GM19397 (cell line): ENCODE measurements around the gene GOLPH3.
"Not testable (repeated sequence)": the region's sequence is repeated elsewhere in the genome, so short reads cannot be mapped to it uniquely, and the experiment has no call there.

ENCODE experiments used
- ATAC-seq: cut with Tn5 transposase; IDR thresholded peaks from one replicate; pipeline ENCODE4 v1.9.1; 2021; ENCODE audit warnings: mild to moderate bottlenecking, moderate library complexity; ENCODE audit not compliant: unreplicated experiment

GOLPH3 gene

DNA sequence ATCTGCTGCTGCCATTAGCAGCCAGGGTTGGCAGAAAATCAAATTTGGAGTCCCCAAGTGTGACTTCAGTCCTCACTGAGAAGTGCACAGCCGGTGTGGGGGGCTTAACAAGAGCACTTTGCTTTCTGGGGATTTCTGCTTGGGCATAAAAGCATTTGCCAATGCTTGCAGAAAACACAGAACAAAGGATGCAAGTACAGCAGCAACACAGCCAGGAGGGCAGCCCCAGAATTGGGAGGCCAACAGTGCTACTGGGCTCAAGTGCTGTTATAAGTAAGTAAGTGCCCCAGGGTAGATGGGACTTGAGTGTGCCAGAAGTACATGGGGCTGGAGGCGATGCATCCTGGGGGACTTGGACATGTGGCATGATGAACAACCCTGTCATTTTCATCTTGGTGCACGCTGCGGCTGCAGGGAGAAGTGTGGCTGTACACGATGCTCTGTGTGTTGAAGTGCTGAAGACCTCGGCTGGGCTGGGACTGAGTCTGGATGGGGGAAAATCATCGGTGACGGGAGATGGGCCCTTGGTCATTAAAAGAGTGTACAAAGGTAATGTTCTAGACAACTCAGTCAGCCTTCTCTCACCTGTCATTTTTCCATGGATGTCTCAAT lies 73.3 kb downstream of the GOLPH3 start:
- ATAC-seq, result no peak

DNA sequence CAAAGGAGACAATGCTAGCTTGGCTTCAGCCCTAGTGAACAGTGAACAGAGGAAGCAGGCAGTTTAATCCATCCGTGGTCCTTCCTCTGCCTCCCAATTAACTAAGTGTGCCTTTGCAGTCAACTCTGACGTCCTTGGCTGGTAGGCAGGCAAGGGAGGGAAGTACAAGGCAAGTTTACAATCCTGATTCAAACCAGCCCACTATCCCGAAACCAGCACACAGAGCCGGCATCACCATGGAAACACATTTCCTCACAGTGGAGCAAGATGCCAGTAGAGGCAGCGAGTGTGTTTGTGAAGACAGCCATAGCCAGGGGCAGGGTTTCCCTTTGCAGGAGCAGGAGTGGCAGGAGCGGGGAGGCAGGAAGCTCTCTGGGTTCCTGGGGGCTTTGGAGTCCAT lies 73.9 kb downstream of the GOLPH3 start:
- ATAC-seq, result no peak

DNA sequence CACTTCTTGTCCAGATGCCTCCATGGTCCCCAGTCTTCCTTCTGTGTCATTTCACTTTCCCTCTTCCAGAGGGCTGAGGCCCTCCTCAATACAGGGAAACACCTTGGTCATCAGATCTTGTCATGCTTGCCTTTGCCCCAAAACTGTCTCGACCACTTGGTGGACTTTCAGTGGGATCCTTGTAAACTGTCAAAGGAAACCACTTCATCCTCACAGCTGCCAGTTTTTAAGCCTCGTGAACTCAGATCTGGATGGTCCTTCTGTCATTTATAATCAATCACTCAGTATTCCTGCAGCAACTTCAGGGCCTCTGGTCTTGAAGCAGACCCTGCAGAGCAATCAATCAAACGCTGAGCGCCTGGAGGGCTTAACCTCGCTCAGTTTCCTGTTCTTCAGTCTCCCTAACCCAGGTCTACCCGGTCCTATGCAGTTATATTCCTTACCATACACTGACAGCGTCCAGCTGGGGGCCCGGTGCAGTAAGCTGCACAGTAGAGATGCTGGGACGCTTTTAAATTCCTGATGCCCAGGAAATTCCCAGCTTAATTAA lies 74.6 kb downstream of the GOLPH3 start:
- ATAC-seq, result no peak

- no peak for ATAC-seq
Measured at GRCh38 chr5:32098890-32099310, 75.2 kb downstream of the GOLPH3 start.

DNA sequence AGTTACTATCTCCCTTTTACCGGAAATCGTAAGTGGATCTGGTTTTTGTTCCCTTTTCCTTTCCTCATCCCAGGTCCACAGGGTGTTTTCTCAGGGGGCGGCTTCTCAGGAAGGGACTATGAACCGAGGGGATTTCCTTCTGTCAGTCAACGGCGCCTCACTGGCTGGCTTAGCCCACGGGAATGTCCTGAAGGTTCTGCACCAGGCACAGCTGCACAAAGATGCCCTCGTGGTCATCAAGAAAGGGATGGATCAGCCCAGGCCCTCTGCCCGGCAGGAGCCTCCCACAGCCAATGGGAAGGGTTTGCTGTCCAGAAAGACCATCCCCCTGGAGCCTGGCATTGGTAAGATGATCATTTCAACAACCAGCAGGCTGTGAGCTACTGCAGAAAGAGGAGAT lies 75.8 kb downstream of the GOLPH3 start:
- ATAC-seq, result no peak

DNA sequence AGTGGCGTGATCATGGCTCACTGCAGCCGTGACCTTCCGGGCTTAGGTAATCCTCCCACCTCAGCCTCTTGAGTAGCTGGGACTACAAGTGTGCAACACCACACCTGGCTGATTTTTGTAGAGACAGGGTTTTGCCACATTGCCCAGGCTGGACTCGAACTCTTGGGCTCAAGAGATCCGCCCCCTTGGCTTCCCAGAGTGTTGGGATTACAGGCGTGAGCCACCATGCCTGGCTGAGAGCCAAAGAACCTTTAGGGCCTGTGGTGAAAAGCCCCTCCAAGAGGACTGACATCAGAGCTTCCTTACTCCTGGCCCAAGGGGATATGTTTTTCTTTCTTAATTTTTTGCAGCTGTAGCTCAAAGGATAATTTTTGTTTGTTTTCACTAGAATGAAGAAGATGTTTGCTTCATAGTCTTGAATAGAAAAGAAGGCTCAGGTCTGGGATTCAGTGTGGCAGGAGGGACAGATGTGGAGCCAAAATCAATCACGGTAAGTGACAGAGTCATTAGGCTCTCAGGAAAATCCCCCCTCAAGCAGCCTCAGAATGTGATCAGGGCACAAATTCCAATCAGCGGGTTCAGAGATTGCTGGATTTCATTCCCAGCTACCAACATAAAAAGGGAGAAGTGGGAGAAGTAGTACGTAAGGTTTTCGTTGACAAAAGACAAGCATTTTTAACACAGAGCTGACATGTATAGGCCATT lies 77.1 kb downstream of the GOLPH3 start:
- ATAC-seq, result no peak

DNA sequence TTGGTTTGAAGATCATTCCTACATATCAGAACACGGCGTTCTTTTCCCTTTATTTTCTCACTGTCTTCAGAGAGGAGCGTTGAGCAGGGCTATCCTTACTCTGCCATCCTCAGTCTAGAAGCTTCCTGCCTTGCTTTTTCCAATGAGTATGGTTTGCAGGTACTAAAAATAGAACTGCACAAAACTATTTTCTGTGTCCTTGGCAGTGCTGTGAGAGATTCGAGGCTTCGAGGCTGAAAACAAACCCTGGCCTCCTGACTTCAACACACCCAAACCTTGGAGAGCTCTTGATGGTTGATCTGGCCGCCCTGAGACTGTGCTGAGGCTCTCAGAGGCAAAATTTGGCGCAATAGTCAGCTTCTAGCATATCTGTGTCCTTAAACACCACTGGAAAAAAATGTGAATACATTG lies 78.9 kb downstream of the GOLPH3 start:
- ATAC-seq, result no peak

- ATAC-seq, result no peak
Measured at GRCh38 chr5:32094691-32095090, 79.4 kb downstream of the GOLPH3 start.

DNA sequence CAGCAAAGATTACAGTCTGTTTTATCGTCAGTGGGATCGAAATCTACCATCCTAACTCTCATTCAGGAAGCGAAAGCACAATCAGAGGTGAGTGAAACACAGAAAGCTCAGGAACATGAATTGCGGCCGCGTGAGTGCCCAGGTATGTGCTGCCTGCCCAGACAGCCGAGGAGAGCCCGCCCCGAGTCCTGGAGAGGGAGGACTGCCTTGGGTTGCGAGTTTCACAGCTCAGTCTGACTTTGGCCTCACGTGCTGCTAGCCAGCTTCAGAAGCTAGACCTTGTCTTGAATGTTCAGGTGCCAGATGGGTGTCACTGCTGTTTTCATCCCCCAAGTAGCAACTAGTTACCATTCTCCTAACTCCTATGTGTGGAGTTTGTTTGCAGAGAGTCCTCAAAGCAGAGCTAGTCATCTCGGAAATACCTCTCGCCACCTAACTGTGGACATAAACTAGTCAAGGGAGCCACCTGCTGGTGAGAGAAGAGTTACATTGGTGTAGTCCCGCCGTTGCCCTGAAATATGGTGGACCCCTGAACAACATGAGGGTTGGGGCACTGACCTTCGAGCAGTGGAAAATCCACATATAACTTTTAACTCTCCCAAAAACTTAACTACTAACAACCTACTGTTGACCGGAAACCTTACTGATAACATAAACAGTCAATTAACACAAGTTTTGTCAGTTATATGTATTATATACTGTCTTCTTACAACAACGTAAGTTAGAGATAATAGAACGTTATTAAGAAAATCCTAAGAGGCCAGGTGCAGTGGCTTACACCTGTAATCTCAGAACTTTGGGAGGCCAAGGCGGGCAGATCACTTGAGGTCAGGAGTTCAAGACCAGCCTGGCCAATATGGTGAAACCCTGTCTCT lies 80.9 kb downstream of the GOLPH3 start:
- peak; percentile 89 for ATAC-seq

GRCh38 chr5:32090755-32091128 lies 83.4 kb downstream of the GOLPH3 start:
- no peak for ATAC-seq

DNA sequence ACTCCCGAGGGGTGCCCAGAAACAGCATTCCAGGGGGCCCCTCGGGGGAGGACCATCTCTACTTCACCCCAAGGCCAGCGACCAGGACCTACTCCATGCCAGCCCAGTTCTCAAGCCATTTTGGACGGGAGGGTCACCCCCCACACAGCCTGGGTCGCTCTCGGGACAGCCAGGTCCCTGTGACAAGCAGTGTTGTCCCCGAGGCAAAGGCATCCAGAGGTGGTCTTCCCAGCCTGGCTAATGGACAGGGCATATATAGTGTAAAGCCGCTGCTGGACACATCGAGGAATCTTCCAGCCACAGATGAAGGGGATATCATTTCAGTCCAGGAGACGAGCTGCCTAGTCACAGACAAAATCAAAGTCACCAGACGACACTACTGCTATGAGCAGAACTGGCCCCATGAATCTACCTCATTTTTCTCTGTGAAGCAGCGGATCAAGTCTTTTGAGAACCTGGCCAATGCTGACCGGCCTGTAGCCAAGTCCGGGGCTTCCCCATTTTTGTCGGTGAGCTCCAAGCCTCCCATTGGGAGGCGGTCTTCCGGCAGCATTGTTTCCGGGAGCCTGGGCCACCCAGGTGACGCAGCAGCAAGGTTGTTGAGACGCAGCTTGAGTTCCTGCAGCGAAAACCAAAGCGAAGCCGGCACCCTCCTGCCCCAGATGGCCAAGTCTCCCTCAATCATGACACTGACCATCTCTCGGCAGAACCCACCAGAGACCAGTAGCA lies 83.9 kb downstream of the GOLPH3 start:
- ATAC-seq, result no peak

- ATAC-seq, result no peak
Measured at GRCh38 chr5:32089146-32090000, 84.7 kb downstream of the GOLPH3 start.

DNA sequence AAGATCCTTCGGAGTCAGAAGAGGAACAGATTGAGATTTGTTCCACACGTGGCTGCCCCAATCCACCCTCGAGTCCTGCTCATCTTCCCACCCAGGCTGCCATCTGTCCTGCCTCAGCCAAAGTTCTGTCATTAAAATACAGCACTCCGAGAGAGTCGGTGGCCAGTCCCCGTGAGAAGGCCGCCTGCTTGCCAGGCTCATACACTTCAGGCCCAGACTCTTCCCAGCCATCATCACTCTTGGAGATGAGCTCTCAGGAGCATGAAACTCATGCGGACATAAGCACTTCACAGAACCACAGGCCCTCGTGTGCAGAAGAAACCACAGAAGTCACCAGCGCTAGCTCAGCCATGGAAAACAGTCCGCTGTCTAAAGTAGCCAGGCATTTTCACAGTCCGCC lies 85.9 kb downstream of the GOLPH3 start:
- no peak for ATAC-seq

- no peak for ATAC-seq
Measured at GRCh38 chr5:32087086-32088082, 86.7 kb downstream of the GOLPH3 start.

- no peak for ATAC-seq
Measured at GRCh38 chr5:32083981-32084430, 90.1 kb downstream of the GOLPH3 start.

- ATAC-seq, result no peak
Measured at GRCh38 chr5:32082701-32083100, 91.4 kb downstream of the GOLPH3 start.

- not testable (repeated sequence) for ATAC-seq
Measured at GRCh38 chr5:32080565-32080964, 93.6 kb downstream of the GOLPH3 start.

DNA sequence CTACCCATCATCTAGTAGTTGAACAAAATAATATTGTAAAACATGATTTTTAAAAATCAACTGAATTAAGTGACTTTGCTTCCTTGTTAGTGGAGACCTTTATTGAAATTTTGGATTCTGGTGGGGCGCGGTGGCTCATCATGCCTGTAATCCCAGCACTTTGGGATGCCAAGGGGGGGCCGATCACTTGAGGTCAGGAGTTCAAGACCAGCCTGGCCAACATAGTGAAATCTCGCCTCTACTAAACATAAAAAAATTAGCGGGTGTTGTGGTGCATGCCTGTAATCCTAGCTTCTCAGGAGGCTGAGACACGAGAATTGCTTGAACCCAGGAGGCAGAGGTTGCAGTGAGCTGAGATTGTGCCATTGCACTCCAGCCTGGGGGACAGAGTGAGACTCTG lies 95.3 kb downstream of the GOLPH3 start:
- ATAC-seq, result not testable (repeated sequence)
